DND-41 (cell line): Measurements from ENCODE around the gene LRRC4.

Experiments used
- ATAC-seq: fragments of 200-7000 bp; cut with Tn5 transposase; 3 replicates; pipeline ENCODE4 v1.9.1; 2021; ENCODE audit warnings: low read depth; ENCODE audit not compliant: insufficient read depth
- DNase-seq: peaks from one replicate; pipeline ENCODE4 v3.0.0-alpha.2; 2020
- H2AFZ ChIP-seq: 2 replicates; pipeline ENCODE4 v1.6.0; 2012; ENCODE audit warnings: low read depth, low read length
- H3K27ac ChIP-seq: 2 replicates; pipeline ENCODE4 v1.5.1; 2012; ENCODE audit warnings: low read length, inconsistent platforms
- H3K27me3 ChIP-seq: fragments of 200-600 bp; sonication (generic); 2 replicates; pipeline ENCODE4 v1.6.0; 2012; ENCODE audit warnings: low read length, mild to moderate bottlenecking, inconsistent platforms; ENCODE audit not compliant: insufficient read depth, poor library complexity
- H3K36me3 ChIP-seq: 2 replicates; pipeline ENCODE4 v1.5.1; 2012; ENCODE audit warnings: low read length, inconsistent platforms; ENCODE audit not compliant: insufficient read depth
- H3K4me1 ChIP-seq: 2 replicates; pipeline ENCODE4 v1.5.1; 2012; ENCODE audit warnings: mild to moderate bottlenecking, low read length; ENCODE audit not compliant: insufficient read depth
- H3K4me2 ChIP-seq: 2 replicates; pipeline ENCODE4 v1.6.0; 2012; ENCODE audit warnings: mild to moderate bottlenecking, moderate library complexity, low read length, inconsistent platforms; ENCODE audit not compliant: insufficient read depth
- H3K4me3 ChIP-seq, 2 experiments: fragments of 200-600 bp in 1 of 2; shearing (Covaris generic) in 1 of 2; 2 replicates each; pipeline ENCODE4 v1.5.1; 2012 to 2016; ENCODE audit warnings: inconsistent platforms in 2 of 2, low read length in 2 of 2, mild to moderate bottlenecking in 2 of 2, low read depth in 1 of 2, moderate library complexity in 1 of 2
- H3K79me2 ChIP-seq: 2 replicates; pipeline ENCODE4 v1.6.0; 2012; ENCODE audit warnings: low read length, inconsistent platforms; ENCODE audit not compliant: insufficient read depth
- H3K9ac ChIP-seq: 2 replicates; pipeline ENCODE4 v1.6.0; 2012; ENCODE audit warnings: low read depth, mild to moderate bottlenecking, inconsistent platforms, low read length, moderate library complexity
- H3K9me3 ChIP-seq: 2 replicates; pipeline ENCODE4 v1.5.1; 2012; ENCODE audit warnings: low read length, moderate library complexity, mild to moderate bottlenecking, inconsistent platforms; ENCODE audit not compliant: insufficient read depth, severe bottlenecking
- H4K20me1 ChIP-seq: 2 replicates; pipeline ENCODE4 v1.6.0; 2012; ENCODE audit warnings: low read length; ENCODE audit not compliant: insufficient read depth
- EZH2 ChIP-seq: IDR thresholded peaks from 3 replicates; pipeline ENCODE4 v1.6.1; 2012; ENCODE audit warnings: borderline replicate concordance, low read depth, mild to moderate bottlenecking, moderate library complexity, low read length, inconsistent platforms; ENCODE audit not compliant: severe bottlenecking
- TF ChIP-seq, protein P1 (sequence below): IDR thresholded peaks from 2 replicates; pipeline ENCODE4 v1.5.1; 2012; ENCODE audit warnings: borderline replicate concordance, low read length, moderate library complexity, mild to moderate bottlenecking; ENCODE audit not compliant: poor library complexity, severe bottlenecking; ENCODE audit errors: extremely low read depth

Gene LRRC4

GRCh38 chr7:128052404-128052803, 21.2 kb upstream of the LRRC4 start:
- Histone ChIP-seq H3K36me3 (0 out of 2 replicates have a peak, but pooled peaks cover 4% of the 10 kb centered on the region), H3K9ac (no peak overlapping the region), H4K20me1 (peaks cover 19% of the 10 kb centered on the region), H3K9me3 (no peaks in the 10 kb centered on the region), H3K4me2 (no peak overlapping the region), H2AFZ (no peak overlapping the region), H3K27ac (no peak overlapping the region), H3K27me3 (no peaks in the 10 kb centered on the region), H3K4me3 (no peak overlapping the region), H3K79me2 (no peaks in the 10 kb centered on the region), H3K4me1 (no peaks in the 10 kb centered on the region)
- ATAC-seq (no peak), DNase-seq (no peak)
- no peak for TF ChIP-seq EZH2
- TF ChIP-seq, protein P1, sequence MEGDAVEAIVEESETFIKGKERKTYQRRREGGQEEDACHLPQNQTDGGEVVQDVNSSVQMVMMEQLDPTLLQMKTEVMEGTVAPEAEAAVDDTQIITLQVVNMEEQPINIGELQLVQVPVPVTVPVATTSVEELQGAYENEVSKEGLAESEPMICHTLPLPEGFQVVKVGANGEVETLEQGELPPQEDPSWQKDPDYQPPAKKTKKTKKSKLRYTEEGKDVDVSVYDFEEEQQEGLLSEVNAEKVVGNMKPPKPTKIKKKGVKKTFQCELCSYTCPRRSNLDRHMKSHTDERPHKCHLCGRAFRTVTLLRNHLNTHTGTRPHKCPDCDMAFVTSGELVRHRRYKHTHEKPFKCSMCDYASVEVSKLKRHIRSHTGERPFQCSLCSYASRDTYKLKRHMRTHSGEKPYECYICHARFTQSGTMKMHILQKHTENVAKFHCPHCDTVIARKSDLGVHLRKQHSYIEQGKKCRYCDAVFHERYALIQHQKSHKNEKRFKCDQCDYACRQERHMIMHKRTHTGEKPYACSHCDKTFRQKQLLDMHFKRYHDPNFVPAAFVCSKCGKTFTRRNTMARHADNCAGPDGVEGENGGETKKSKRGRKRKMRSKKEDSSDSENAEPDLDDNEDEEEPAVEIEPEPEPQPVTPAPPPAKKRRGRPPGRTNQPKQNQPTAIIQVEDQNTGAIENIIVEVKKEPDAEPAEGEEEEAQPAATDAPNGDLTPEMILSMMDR: no peak

GRCh38 chr7:128045766-128046165, 14.5 kb upstream of the LRRC4 start:
- no peak overlapping the region for H3K4me2 ChIP-seq
- ATAC-seq (no peak), DNase-seq (no peak)
- H3K4me1 ChIP-seq: no peaks in the 10 kb centered on the region
- H3K27me3 ChIP-seq: no peaks in the 10 kb centered on the region
- H3K27ac ChIP-seq: no peak overlapping the region
- H2AFZ ChIP-seq: no peak overlapping the region
- no peaks in the 10 kb centered on the region for H3K79me2 ChIP-seq
- no peaks in the 10 kb centered on the region for H3K9me3 ChIP-seq
- H3K4me3 ChIP-seq: no peak overlapping the region
- H3K9ac ChIP-seq: no peak overlapping the region
- no peak for TF ChIP-seq EZH2
- TF ChIP-seq, protein P1: no peak
- H4K20me1 ChIP-seq: peaks cover 19% of the 10 kb centered on the region; the same call in 1 of the 2 replicates
- no peaks in the 10 kb centered on the region for H3K36me3 ChIP-seq

GRCh38 chr7:128045158-128045557, 13.9 kb upstream of the LRRC4 start:
- Histone ChIP-seq H3K27me3 (no peaks in the 10 kb centered on the region), H3K9me3 (no peaks in the 10 kb centered on the region), H3K4me1 (no peaks in the 10 kb centered on the region), H3K36me3 (no peaks in the 10 kb centered on the region), H4K20me1 (peaks cover 16% of the 10 kb centered on the region; the same call in 1 of the 2 replicates), H3K4me3 (no peak overlapping the region), H3K79me2 (no peaks in the 10 kb centered on the region), H3K9ac (no peak overlapping the region), H3K4me2 (no peak overlapping the region), H3K27ac (no peak overlapping the region), H2AFZ (no peak overlapping the region)
- ATAC-seq: no peak
- TF ChIP-seq, protein P1: no peak
- no peak for DNase-seq

GRCh38 chr7:128044064-128044463, 12.8 kb upstream of the LRRC4 start:
- Histone ChIP-seq H3K36me3 (no peaks in the 10 kb centered on the region), H3K79me2 (no peaks in the 10 kb centered on the region), H3K27me3 (no peaks in the 10 kb centered on the region), H3K9ac (no peak overlapping the region), H3K9me3 (no peaks in the 10 kb centered on the region), H2AFZ (no peak overlapping the region), H4K20me1 (peaks cover 16% of the 10 kb centered on the region; the same call in 1 of the 2 replicates), H3K4me3 (no peak overlapping the region), H3K4me1 (no peaks in the 10 kb centered on the region), H3K4me2 (no peak overlapping the region), H3K27ac (no peak overlapping the region)
- TF ChIP-seq, protein P1: no peak
- TF ChIP-seq EZH2: no peak
- DNase-seq (no peak), ATAC-seq (no peak)
